Transverse colon (tissue), 4 donors: ENCODE measurements around the gene CASP2.

ENCODE experiments used
- CTCF ChIP-seq, 5 experiments: fragments of 200-600 bp in 3 of 5; fragments of 450-650 bp in 2 of 5; sonication (generic) in 3 of 5; IDR thresholded peaks; 1 replicate in 2 of 5; 2 replicates in 3 of 5; pipeline ENCODE4 v1.5.1; 2016 to 2017; ENCODE audit warnings: antibody characterized with exemption in 5 of 5, inconsistent platforms in 3 of 5, mild to moderate bottlenecking in 2 of 5, moderate library complexity in 1 of 5
- EP300 ChIP-seq: sonication (generic); formaldehyde crosslinking; IDR thresholded peaks from one replicate; pipeline ENCODE4 v1.6.1; 2017; ENCODE audit warnings: antibody characterized with exemption, low read depth
- POLR2A ChIP-seq: fragments of 450-650 bp; IDR thresholded peaks from one replicate; pipeline ENCODE4 v1.6.1; 2016; ENCODE audit warnings: antibody characterized with exemption, mild to moderate bottlenecking, moderate library complexity
- POLR2AphosphoS5 ChIP-seq, 3 donors: sonication (generic); formaldehyde crosslinking; IDR thresholded peaks; one replicate each; pipeline ENCODE4 v1.6.1; 2016; ENCODE audit warnings: antibody characterized with exemption in 3 of 3

GRCh38 chr7:143286522-143286890 lies 1.6 kb upstream of the CASP2 start:
- TF ChIP-seq CTCF (IDR thresholded peaks at IDR 0.05) (no peak), POLR2A (no peak), POLR2AphosphoS5 (IDR thresholded peaks at IDR 0.05) (no peak), EP300 (no peak)
